ACC112 (cell line): ENCODE measurements around the gene SLX9.

Experiments used
- H2AFZ ChIP-seq: fragments of 200-600 bp; sonication (generic); one replicate; pipeline ENCODE4 v1.6.0; 2017; ENCODE audit warnings: antibody characterized with exemption, low read length; ENCODE audit not compliant: unreplicated experiment
- H3K27ac ChIP-seq: fragments of 200-600 bp; sonication (generic); 2 replicates; pipeline ENCODE4 v1.5.1; 2014; ENCODE audit warnings: low read depth, mild to moderate bottlenecking, antibody characterized with exemption, low read length, moderate library complexity
- H3K27me3 ChIP-seq: fragments of 200-600 bp; sonication (generic); 2 replicates; pipeline ENCODE4 v1.6.1; 2014; ENCODE audit warnings: mild to moderate bottlenecking, antibody characterized with exemption, low read length, moderate library complexity, mixed read lengths; ENCODE audit not compliant: insufficient read depth
- H3K36me3 ChIP-seq: fragments of 200-600 bp; sonication (generic); 2 replicates; pipeline ENCODE4 v1.6.1; 2016; ENCODE audit warnings: mild to moderate bottlenecking, antibody characterized with exemption, low read length, moderate library complexity, mixed read lengths; ENCODE audit not compliant: insufficient read depth
- H3K4me1 ChIP-seq: fragments of 200-600 bp; sonication (generic); one replicate; pipeline ENCODE4 v1.6.1; 2016; ENCODE audit warnings: low read length, mixed read lengths; ENCODE audit not compliant: insufficient read depth, unreplicated experiment, control insufficient read depth
- H3K4me3 ChIP-seq: fragments of 200-600 bp; sonication (generic); 2 replicates; pipeline ENCODE4 v1.5.1; 2014; ENCODE audit warnings: mild to moderate bottlenecking, low read depth, low read length
- H3K79me2 ChIP-seq: fragments of 200-600 bp; sonication (generic); one replicate; pipeline ENCODE4 v1.6.0; 2016; ENCODE audit warnings: low read length; ENCODE audit not compliant: control insufficient read depth, unreplicated experiment, insufficient read depth

SLX9 gene

GRCh38 chr21:44943005-44943685 is 3.3 kb downstream of the SLX9 start:
- no peaks in the 10 kb centered on the region for H3K36me3 ChIP-seq
- no peak overlapping the region for H2AFZ ChIP-seq
- peaks cover 26% of the 10 kb centered on the region for H3K4me1 ChIP-seq
- no peak overlapping the region for H3K4me3 ChIP-seq
- H3K27ac ChIP-seq = no peak overlapping the region
- no peaks in the 10 kb centered on the region for H3K27me3 ChIP-seq
- H3K79me2 ChIP-seq = peaks cover 62% of the 10 kb centered on the region

GRCh38 chr21:44943686-44944550 is 4.1 kb downstream of the SLX9 start:
- no peak overlapping the region for H3K4me3 ChIP-seq
- H2AFZ ChIP-seq = no peak overlapping the region
- H3K27ac ChIP-seq = no peak overlapping the region
- no peaks in the 10 kb centered on the region for H3K36me3 ChIP-seq
- peaks cover 59% of the 10 kb centered on the region for H3K79me2 ChIP-seq
- peaks cover 24% of the 10 kb centered on the region for H3K4me1 ChIP-seq
- H3K27me3 ChIP-seq = no peaks in the 10 kb centered on the region

DNA sequence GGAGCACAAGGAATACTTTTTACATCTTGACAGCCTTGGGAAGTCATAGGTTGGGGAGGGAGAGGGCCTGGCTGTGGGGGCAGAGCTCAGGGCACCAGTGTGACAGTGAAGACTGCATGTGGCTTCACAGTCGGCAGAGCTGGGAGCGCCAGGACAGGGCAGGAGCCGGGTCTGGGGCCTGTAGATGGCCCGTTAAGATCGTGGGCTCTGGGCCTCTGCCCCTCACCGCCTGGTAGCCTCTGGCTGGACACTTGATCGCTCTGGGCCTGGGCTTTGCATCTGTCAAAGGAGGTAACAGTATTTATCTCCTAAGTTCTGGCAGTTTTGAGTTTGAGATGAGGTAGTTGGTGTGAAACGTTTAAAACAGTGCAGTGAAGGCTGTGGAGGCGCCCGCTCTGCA is 4.8 kb downstream of the SLX9 start:
- Histone ChIP-seq H3K4me1 (peaks cover 21% of the 10 kb centered on the region), H2AFZ (no peak overlapping the region), H3K4me3 (no peak overlapping the region), H3K27me3 (no peaks in the 10 kb centered on the region), H3K27ac (no peak overlapping the region), H3K36me3 (no peaks in the 10 kb centered on the region), H3K79me2 (peaks cover 55% of the 10 kb centered on the region)

DNA sequence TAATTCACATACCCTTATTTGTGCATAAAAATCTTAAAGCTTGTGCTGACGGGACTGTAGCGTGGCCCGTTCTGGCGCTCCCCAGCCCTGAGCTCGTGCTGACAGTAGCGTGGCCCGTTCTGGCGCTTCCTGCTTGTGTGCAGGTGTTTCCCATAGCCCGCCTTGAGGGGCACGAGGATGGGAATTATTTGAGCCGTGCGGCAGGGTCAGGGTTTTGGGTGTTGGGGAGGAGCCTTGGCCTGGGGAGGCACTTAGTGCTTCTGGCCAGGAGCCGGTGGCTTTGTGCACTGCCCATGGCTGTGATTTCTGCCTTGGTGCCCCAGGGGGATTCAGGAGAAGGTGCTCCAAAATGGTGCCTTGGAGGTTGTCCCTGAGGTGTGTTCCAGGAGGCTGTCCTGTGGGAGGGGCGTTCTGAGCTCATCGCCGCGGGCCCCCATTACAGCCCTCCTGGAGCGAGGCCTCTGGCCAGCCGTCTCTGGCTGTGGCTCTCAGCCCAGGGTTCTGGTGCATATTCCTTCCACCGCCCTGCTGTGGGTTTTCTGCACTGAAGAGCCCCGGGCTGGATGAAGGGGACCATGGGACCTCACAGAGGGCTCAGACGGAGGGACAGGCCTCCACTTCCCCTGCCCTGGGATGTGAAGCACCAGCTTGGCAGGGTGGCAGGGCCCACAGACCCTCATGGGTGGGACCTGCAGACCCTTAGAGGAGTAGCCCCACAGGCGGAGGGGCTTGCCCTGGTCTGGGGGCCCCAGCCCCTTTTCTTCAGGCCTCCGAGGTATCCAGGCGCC is 6.6 kb downstream of the SLX9 start:
- Histone ChIP-seq H3K4me1 (peaks cover 12% of the 10 kb centered on the region), H3K36me3 (no peaks in the 10 kb centered on the region), H3K4me3 (no peak overlapping the region), H3K27me3 (no peaks in the 10 kb centered on the region), H2AFZ (no peak overlapping the region), H3K27ac (no peak overlapping the region), H3K79me2 (peaks cover 48% of the 10 kb centered on the region)

DNA sequence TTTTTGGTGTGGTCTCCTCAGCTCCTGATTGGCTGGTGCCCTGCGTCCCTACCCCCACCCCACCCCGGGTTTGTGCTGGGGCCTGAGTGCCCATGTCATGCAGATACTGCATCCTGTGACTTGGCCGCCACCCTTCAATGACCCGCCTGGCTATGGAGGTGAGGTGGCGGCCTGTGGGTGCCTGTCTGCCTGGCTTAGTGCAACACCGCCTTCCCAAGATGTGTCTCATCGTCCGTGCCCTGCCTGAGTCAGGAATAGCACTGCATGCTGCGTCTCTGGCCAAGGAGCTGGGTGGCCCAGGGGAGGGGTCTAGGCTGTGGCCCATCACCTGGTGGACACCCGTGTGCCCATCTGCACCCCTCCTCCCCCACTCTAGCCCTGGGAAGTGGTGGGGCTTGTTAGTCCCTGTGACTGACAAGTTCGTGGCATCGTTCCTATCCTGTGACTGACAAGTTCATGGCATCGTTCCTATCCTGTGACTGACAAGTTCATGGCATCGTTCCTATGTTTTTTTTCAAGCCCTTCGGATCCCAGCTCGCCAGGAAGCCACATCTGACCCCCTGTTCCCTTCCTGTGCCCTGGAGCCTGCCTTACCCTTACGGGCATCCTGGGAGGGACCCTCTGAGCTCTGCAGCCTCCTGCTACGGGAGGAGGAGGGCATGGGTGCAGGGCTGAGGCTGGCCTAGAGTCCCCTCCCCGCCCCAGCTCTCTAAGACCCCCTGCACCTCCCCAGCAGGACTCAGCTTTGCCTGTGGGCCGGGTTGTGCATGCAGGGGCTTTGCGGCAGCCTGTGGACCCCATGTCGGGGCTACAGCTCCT is 7.5 kb downstream of the SLX9 start:
- peaks cover 41% of the 10 kb centered on the region for H3K79me2 ChIP-seq
- no peak overlapping the region for H3K27ac ChIP-seq
- no peaks in the 10 kb centered on the region for H3K36me3 ChIP-seq
- H3K27me3 ChIP-seq = no peaks in the 10 kb centered on the region
- no peak overlapping the region for H3K4me3 ChIP-seq
- H3K4me1 ChIP-seq = peaks cover 6% of the 10 kb centered on the region
- no peak overlapping the region for H2AFZ ChIP-seq

DNA sequence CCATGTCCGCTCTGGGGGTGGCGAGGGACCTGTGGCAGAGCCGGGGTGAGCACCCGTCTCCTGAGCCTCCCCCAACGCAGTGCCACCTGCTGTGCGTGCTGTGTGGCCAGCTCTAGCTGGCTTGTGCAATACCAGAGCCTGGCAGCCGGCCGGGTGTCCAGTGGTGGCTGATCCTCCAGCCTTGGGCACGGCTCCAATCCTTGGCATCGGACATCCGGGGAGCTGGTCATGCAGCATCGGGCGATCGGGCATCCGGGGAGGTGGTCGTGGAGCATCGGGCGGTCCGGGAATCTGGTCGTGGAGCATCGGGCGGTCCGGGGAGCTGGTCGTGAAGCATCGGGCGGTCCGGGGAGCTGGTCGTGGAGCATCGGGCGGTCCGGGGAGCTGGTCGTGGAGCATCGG is 8.1 kb downstream of the SLX9 start:
- Histone ChIP-seq H3K4me3 (no peak overlapping the region), H3K27me3 (no peaks in the 10 kb centered on the region), H3K79me2 (peaks cover 41% of the 10 kb centered on the region), H3K27ac (no peak overlapping the region), H3K4me1 (peaks cover 6% of the 10 kb centered on the region), H2AFZ (no peak overlapping the region), H3K36me3 (no peaks in the 10 kb centered on the region)

DNA sequence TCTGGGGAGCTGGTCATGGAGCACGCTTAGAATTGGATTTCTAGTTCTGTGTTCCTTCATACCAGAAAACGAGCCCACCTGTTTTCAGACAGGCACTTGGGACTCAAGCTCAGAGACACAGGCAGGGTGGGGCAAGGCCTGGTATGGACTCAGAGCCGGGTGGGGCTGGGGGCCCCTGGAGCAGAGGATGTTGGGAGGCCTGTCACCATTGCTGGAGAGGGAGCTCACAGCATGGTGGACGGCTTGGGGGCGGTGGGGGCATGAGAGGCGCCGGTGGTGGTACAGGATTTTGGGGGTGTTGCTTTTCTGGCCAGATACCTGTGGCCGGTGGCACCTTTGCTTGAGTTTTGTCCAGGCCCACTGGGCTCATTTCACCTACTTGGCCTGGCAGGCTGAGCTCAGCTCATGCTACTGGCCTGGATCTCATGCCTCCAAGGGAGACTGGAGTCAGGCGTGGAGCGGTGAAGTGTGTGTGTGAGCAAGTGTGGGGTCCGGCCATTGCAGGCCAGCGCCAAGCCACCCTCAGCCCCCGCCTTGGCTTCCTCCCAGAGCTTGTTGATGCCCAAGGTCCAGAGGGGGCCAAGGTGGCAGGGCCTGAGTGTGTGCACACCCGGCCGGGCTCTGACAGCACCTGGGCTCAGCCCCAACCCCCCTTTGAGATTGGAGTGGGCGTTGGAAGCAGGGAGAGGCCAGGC is 8.7 kb downstream of the SLX9 start:
- Histone ChIP-seq H3K79me2 (peaks cover 42% of the 10 kb centered on the region), H3K4me1 (peaks cover 6% of the 10 kb centered on the region)

DNA sequence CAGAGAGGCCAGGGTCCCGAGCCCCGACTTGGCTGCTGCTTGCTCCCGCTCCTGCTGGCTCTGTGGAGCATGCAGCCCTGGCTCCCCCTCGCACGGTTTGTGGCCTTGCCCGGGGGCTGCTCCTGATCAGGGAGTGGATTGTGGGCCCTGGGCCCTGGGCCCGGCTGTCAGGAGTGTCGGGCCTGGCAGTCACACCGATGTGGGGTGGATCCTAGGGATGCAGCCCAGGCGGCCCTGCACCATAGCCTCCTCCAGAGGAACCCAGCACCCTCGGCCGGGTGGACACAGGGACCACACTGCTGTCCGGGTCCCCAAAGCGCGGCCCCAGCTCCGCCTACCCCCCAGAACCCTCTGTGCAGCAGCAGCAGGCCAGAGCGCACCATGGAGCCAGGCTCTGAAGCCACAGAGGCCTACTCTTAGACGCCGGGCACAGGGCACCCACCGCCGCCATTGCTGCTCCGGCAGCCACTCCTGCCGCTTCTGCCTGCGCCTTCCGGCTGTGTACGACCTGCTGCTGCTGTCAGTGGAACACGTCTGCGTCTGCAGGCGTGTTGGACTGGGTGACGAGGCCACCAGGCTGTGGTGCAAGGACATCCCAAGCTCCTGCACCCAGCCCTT is 9.4 kb downstream of the SLX9 start:
- Histone ChIP-seq H3K79me2 (peaks cover 45% of the 10 kb centered on the region), H2AFZ (no peak overlapping the region), H3K4me1 (peaks cover 6% of the 10 kb centered on the region)

More for the DNA sequence above, 8.7 kb downstream of the SLX9 start:
- Histone ChIP-seq H2AFZ (no peak overlapping the region), H3K27me3 (no peaks in the 10 kb centered on the region), H3K4me3 (no peak overlapping the region), H3K36me3 (no peaks in the 10 kb centered on the region), H3K27ac (no peak overlapping the region)

DNA sequence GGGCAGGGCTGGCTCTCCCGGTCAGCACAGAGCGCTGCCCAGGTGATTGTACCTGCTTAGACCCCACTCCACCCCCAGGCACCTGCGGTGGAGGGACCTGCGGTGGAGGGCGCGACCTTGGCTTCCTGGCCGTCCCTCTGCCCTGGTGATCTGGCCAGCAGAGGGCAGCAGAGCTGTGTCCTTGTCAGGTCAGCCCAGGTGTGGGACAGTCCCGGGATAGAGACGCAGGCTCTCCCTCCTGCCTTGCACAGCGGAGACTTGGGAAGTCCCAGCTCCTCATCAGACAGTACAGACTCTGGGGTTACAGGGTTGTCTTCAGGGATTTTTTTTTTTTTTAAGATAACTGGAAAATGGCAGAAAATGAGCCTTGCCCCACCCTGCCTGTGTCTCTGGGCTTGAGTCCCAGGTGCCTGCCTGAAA is 10.0 kb downstream of the SLX9 start:
- Histone ChIP-seq H3K4me1 (peaks cover 6% of the 10 kb centered on the region), H3K27me3 (no peaks in the 10 kb centered on the region), H3K36me3 (no peaks in the 10 kb centered on the region), H3K27ac (no peak overlapping the region), H3K79me2 (peaks cover 45% of the 10 kb centered on the region), H2AFZ (no peak overlapping the region), H3K4me3 (no peak overlapping the region)

More for the DNA sequence above, 9.4 kb downstream of the SLX9 start:
- Histone ChIP-seq H3K4me3 (no peak overlapping the region), H3K27ac (no peak overlapping the region), H3K36me3 (no peaks in the 10 kb centered on the region), H3K27me3 (no peaks in the 10 kb centered on the region)
